GM12875 (cell line): ENCODE measurements around the gene STK16.

Experiments used
- H3K4me3 ChIP-seq: one replicate; pipeline ENCODE4 v1.5.1; 2011; ENCODE audit warnings: low read depth, low read length, control low read depth
- CTCF ChIP-seq: IDR thresholded peaks from 2 replicates; pipeline ENCODE4 v1.5.1; 2011; ENCODE audit warnings: low read depth, mild to moderate bottlenecking, control low read depth, inconsistent platforms, low read length, moderate library complexity, borderline replicate concordance; ENCODE audit not compliant: insufficient read depth

Gene STK16

GRCh38 chr2:219205165-219205538 is 40.1 kb upstream of the STK16 start:
- no peak for TF ChIP-seq CTCF
- H3K4me3 ChIP-seq, result no peak overlapping the region

GRCh38 chr2:219205981-219206327 is 39.3 kb upstream of the STK16 start:
- TF ChIP-seq CTCF, result no peak
- peak overlapping the region; percentile 62 for H3K4me3 ChIP-seq

- TF ChIP-seq CTCF, result peak; percentile 12; the same call in 1 of the 2 replicates
- H3K4me3 ChIP-seq, result peak within 1 kb of the TSS; percentile 62
These were observed 38.7 kb upstream of the STK16 start, which contains the start of gene ZFAND2B for GRCh38 chr2:219206328-219207133. TSS of gene ZFAND2B (plus strand) at chr2:219206782. CDS start at chr2:219206988, 206 bp downstream.

- TF ChIP-seq CTCF, result no peak
- peak overlapping the region; percentile 62 for H3K4me3 ChIP-seq
These were observed 38.0 kb upstream of the STK16 start for GRCh38 chr2:219207134-219207883.

GRCh38 chr2:219207884-219208740 is 37.2 kb upstream of the STK16 start:
- TF ChIP-seq CTCF, result no peak
- no peak overlapping the region for H3K4me3 ChIP-seq

- H3K4me3 ChIP-seq, result no peak overlapping the region
- TF ChIP-seq CTCF, result no peak
These were observed 35.8 kb upstream of the STK16 start for GRCh38 chr2:219209236-219210195.
